ENCODE results near the gene OTX1.

GRCh38 chr2:63096491-63096890, 45.9 kb downstream of the OTX1 start:
- TF ChIP-seq CTCF (IDR thresholded peaks at IDR 0.05), result no peak
- no peak for TF ChIP-seq POLR2A (IDR thresholded peaks at IDR 0.05)
